Measurements from ENCODE around the gene IFNA8.

DNA sequence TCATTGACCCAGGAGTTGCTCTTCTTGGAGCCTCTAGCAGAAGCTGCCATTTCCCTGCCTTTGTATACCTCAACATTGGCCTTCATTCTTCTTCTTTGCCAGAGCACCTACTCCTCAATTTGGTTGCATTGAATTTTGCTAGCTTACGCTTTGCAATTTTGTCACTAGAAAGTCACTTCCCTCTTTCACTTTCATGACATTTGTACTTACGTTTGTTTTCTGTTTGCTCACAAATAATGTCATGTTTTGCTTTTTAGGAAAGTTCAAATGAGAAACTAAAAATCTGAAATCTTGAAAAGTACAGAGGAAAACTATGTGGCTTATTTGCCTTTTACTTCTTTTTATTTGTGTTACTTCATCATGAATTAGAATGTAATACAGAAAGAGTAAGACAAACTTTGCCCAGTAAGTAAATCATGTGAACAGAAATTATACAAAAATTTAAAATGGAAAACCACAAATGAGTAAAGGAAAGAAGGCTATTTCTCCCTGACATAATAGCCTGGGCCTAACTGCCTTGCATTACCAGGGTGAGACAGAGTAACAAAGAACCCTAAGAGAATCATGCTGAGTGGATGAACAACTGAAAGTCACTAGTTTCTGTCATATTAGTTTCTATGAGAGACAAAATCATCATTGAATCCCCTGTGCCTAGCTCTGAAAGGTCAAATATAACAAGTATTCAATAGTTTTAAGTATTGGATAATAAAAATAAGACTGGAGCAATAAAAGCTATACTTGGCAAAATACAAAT lies 23.9 kb downstream of the IFNA8 start:
- TF ChIP-seq EZH2 (IDR thresholded peaks at IDR 0.05; ENCODE audit: insufficient read depth, poor library complexity, severe bottlenecking) (no peak), EZH2phosphoT487 (IDR thresholded peaks at IDR 0.05; ENCODE audit: insufficient read depth, low read depth) (no peak)
